SK-N-SH treated with all-trans-retinoic acid at 6 μM for 48 hours (cell line): ENCODE data around the gene FAM171A1.

Experiments
- ATAC-seq: fragments of 200-7000 bp; cut with Tn5 transposase; 3 replicates; pipeline ENCODE4 v1.9.1; 2020; ENCODE audit warnings: mild to moderate bottlenecking, moderate library complexity
- ARNTL ChIP-seq: fragments of 450-650 bp; formaldehyde crosslinking; IDR thresholded peaks from 2 replicates; pipeline ENCODE4 v1.5.0; 2020; ENCODE audit warnings: low read depth, mild to moderate bottlenecking, moderate library complexity, borderline replicate concordance
- BACH2 ChIP-seq: fragments of 250-450 bp; sonication (Bioruptor Pico); IDR thresholded peaks from 2 replicates; pipeline ENCODE4 v1.9.0; 2021; ENCODE audit warnings: mild to moderate bottlenecking, borderline replicate concordance
- CREB5 ChIP-seq: fragments of 250-450 bp; sonication (Bioruptor Pico); IDR thresholded peaks from 2 replicates; pipeline ENCODE4 v1.5.1; 2020; ENCODE audit warnings: low read depth, mild to moderate bottlenecking, moderate library complexity
- CSDC2 ChIP-seq: fragments of 250-450 bp; sonication (Bioruptor Pico); IDR thresholded peaks from 2 replicates; pipeline ENCODE4 v1.5.0; 2020; ENCODE audit warnings: mild to moderate bottlenecking, moderate library complexity
- CSRNP3 ChIP-seq: fragments of 250-450 bp; sonication (Bioruptor Pico); IDR thresholded peaks from 2 replicates; pipeline ENCODE4 v1.5.1; 2021; ENCODE audit warnings: mild to moderate bottlenecking, moderate library complexity
- ESRRG ChIP-seq: fragments of 250-450 bp; sonication (Bioruptor Pico); IDR thresholded peaks from 2 replicates; pipeline ENCODE4 v1.6.1; 2021; ENCODE audit warnings: mild to moderate bottlenecking
- GLIS3 ChIP-seq: fragments of 250-450 bp; sonication (Bioruptor Pico); IDR thresholded peaks from 2 replicates; pipeline ENCODE4 v1.5.0; 2020; ENCODE audit warnings: mild to moderate bottlenecking, moderate library complexity
- ISL1 ChIP-seq: fragments of 250-450 bp; sonication (Bioruptor Pico); IDR thresholded peaks from 2 replicates; pipeline ENCODE4 v2.1.2; 2022; ENCODE audit warnings: mild to moderate bottlenecking, moderate library complexity
- OSR1 ChIP-seq: fragments of 250-450 bp; sonication (Bioruptor Pico); IDR thresholded peaks from 2 replicates; pipeline ENCODE4 v1.8.0; 2022; ENCODE audit warnings: moderate library complexity, mild to moderate bottlenecking, inconsistent platforms
- PATZ1 ChIP-seq: fragments of 250-450 bp; sonication (Bioruptor Pico); IDR thresholded peaks from 2 replicates; pipeline ENCODE4 v1.8.0; 2020; ENCODE audit warnings: mild to moderate bottlenecking, moderate library complexity, borderline replicate concordance
- POU6F1 ChIP-seq: fragments of 250-450 bp; sonication (Bioruptor Pico); IDR thresholded peaks from 2 replicates; pipeline ENCODE4 v1.8.0; 2021; ENCODE audit warnings: low read depth, mild to moderate bottlenecking, moderate library complexity, borderline replicate concordance
- PPARA ChIP-seq: fragments of 250-450 bp; sonication (Bioruptor Pico); IDR thresholded peaks from 2 replicates; pipeline ENCODE4 v1.5.0; 2020; ENCODE audit warnings: mild to moderate bottlenecking, borderline replicate concordance
- RARB ChIP-seq: fragments of 250-450 bp; sonication (Bioruptor Pico); IDR thresholded peaks from 2 replicates; pipeline ENCODE4 v1.8.0; 2021; ENCODE audit warnings: mild to moderate bottlenecking, moderate library complexity
- SNAI2 ChIP-seq: fragments of 250-450 bp; sonication (Bioruptor Pico); IDR thresholded peaks from 2 replicates; pipeline ENCODE4 v1.5.0; 2020; ENCODE audit warnings: mild to moderate bottlenecking, moderate library complexity
- TSHZ2 ChIP-seq: fragments of 250-450 bp; sonication (Bioruptor Pico); IDR thresholded peaks from 2 replicates; pipeline ENCODE4 v1.5.0; 2020; ENCODE audit warnings: mild to moderate bottlenecking, moderate library complexity
- ZC3H10 ChIP-seq: fragments of 250-450 bp; sonication (Bioruptor Pico); IDR thresholded peaks from 2 replicates; pipeline ENCODE4 v1.5.1; 2021; ENCODE audit warnings: mild to moderate bottlenecking, moderate library complexity
- ZFP3 ChIP-seq: fragments of 250-450 bp; sonication (Bioruptor Pico); IDR thresholded peaks from 2 replicates; pipeline ENCODE4 v1.5.0; 2020; ENCODE audit warnings: mild to moderate bottlenecking, moderate library complexity
- ZFP30 ChIP-seq: fragments of 450-650 bp; formaldehyde crosslinking; IDR thresholded peaks from 2 replicates; pipeline ENCODE4 v1.5.0; 2022; ENCODE audit warnings: mild to moderate bottlenecking, moderate library complexity
- ZNF565 ChIP-seq: fragments of 450-650 bp; formaldehyde crosslinking; conservative IDR thresholded peaks from 2 replicates; pipeline ENCODE4 v1.5.0; 2020; ENCODE audit warnings: low read depth, mild to moderate bottlenecking, moderate library complexity
- ZNF70 ChIP-seq: fragments of 450-650 bp; formaldehyde crosslinking; IDR thresholded peaks from 2 replicates; pipeline ENCODE4 v1.5.0; 2020; ENCODE audit warnings: mild to moderate bottlenecking, moderate library complexity
- ZNF8 ChIP-seq: fragments of 450-650 bp; formaldehyde crosslinking; IDR thresholded peaks from 2 replicates; pipeline ENCODE4 v1.5.0; 2020; ENCODE audit warnings: mild to moderate bottlenecking, moderate library complexity

FAM171A1 gene

GRCh38 chr10:15370856-15371701, at the start of gene FAM171A1:
Gene FAM171A1, minus strand, starts transcription at chr10:15371289. Its CDS starts 237 bp downstream, at chr10:15371052.
- no peak for TF ChIP-seq PATZ1 (CRISPR knock-in tag)
- ATAC-seq: peak; percentile 56

GRCh38 chr10:15420858-15421257, 49.8 kb upstream of the FAM171A1 start:
- no peak for ATAC-seq
- TF ChIP-seq ISL1: no peak
- no peak for TF ChIP-seq PPARA
- TF ChIP-seq ESRRG (CRISPR knock-in tag): no peak
- TF ChIP-seq ARNTL (CRISPR knock-in tag): no peak
- no peak for TF ChIP-seq CREB5 (CRISPR knock-in tag)
- no peak for TF ChIP-seq OSR1 (CRISPR knock-in tag)
- TF ChIP-seq ZFP30 (CRISPR knock-in tag): no peak
- TF ChIP-seq CSDC2 (CRISPR knock-in tag): no peak
- TF ChIP-seq TSHZ2 (CRISPR knock-in tag): no peak
- TF ChIP-seq PATZ1 (CRISPR knock-in tag): no peak
- no peak for TF ChIP-seq RARB (CRISPR knock-in tag)
- TF ChIP-seq ZNF70 (CRISPR knock-in tag): no peak

- ATAC-seq: peak; percentile 84
- no peak for TF ChIP-seq POU6F1 (CRISPR knock-in tag)
- no peak for TF ChIP-seq PPARA
- TF ChIP-seq ZC3H10 (CRISPR knock-in tag): no peak
- no peak for TF ChIP-seq GLIS3 (CRISPR knock-in tag)
- TF ChIP-seq ZNF8 (CRISPR knock-in tag): no peak
- TF ChIP-seq BACH2: no peak
- no peak for TF ChIP-seq PATZ1 (CRISPR knock-in tag)
- TF ChIP-seq CSRNP3 (CRISPR knock-in tag): no peak
- TF ChIP-seq SNAI2 (CRISPR knock-in tag): no peak
- no peak for TF ChIP-seq ZNF70 (CRISPR knock-in tag)
- no peak for TF ChIP-seq ISL1
- TF ChIP-seq ZFP3: no peak
- no peak for TF ChIP-seq OSR1 (CRISPR knock-in tag)
- TF ChIP-seq ZNF565 (CRISPR knock-in tag): no peak
These were observed 48.3 kb upstream of the FAM171A1 start for GRCh38 chr10:15419279-15419874.
